GM21447 (cell line): Measurements from ENCODE around the gene LDAH.
"Not testable (repeated sequence)": the region's sequence is repeated elsewhere in the genome, so short reads cannot be mapped to it uniquely, and the experiment has no call there.

Source experiments
- ATAC-seq: cut with Tn5 transposase; IDR thresholded peaks from one replicate; pipeline ENCODE4 v1.9.1; 2021; ENCODE audit not compliant: unreplicated experiment

Gene LDAH

DNA sequence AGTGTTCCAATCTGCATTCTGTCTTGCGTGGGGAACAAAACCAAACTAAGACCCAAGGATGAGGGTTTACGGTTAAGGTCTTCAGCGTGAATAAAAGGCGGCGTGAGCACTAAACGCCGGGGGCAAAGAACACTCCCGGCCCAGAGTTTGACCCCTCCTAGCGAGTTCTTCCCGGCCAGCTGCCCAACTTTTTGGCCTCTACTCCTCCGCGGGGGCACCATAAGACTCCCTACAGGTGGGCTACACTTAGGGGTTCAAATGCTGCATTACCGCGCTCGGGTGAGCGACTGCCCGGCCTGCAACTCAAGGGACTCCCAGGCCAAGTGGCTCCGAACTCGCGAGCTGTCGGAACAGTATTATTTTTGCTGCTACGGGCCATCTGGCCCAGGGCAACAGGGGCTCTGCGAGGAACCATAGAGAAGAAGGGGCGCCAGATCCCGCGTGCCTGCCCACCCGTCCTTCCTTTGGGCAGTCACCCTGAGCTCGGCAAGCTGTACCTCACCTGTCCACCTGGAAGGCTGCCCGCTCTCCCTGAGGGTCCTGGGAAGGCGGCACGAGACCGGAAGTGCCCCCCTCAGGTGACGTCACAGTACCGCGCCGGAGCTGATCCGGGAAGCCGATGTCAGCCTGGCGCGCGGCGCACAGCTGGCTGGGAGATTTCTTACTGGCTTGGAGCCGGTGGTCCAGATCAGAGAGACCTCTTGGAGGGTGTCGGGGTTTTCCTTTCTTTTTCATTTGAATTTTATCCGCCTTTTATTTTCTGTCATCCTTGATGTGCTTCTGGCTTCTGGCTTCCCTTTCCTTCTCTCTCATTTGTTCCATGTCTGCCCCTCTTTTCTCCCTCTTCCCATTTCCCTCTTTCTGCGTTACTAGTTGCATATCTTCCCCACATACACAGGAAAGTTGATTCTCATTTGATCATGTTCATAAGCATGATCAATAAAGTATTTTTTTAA, at the start of gene LDAH:
Gene LDAH (minus strand): TSS at position 567 of the 956 bp plus-strand sequence. CDS start 21,638 bp downstream, outside the sequence.
- peak; percentile 87 for ATAC-seq

DNA sequence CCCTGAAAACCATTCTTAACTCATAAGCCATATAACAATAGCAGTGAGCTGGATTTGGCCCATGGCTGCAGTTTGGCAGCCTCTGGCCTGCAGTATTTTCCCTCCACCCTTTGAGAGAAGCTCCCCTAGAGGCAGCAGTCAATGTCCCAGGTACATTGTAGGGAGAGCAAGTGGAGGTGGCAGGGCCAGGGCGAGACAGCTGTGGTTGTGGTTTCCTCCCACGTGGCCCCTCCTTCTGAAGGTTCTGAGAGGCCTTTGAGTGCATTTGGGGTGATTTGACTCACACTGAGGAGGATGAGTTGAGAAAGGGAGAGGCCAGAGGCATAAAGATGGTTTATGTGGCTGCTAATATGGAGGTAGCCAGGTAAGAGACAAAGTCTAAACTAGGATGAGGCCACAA, 45.5 kb upstream of the LDAH start:
- peak; percentile 100 for ATAC-seq

DNA sequence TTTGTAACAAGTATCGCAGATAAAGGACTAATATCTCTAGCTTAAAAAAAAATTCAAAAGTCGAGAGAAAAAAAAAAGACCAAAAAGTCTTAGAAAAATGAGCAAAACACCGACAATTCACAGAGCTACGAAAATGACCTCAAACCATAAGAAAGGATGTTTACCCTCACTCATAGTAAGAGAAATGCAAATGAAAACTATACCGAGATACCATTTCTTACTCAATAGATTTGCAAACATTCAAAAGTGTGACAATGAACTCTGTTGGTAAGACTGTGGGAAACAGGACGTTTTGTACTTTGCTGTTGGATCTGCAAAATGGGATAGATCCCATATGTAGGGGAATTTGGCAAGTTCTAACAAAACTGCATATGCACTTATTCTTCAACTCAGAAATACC, 39.9 kb upstream of the LDAH start:
- no peak for ATAC-seq

DNA sequence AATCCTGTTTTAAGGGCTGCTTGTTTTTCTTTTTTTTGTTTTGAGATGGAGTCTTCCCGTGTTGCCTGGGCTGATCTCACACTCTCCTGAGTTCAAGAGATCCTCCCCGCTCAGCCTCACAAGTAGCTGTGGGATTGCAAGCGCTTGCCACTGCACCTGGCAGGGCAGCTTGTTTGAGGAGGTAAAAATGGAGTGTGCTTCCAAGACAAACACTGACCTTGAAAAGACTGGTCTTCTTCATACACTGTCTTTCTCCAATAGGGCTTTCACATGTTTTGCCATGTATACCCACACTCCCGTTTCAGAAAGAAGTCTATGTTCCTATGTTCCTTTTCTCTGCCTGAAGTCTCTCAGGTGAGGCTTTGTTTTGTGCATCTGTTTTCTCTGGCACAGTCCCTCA, 32.6 kb upstream of the LDAH start:
- ATAC-seq, result no peak

DNA sequence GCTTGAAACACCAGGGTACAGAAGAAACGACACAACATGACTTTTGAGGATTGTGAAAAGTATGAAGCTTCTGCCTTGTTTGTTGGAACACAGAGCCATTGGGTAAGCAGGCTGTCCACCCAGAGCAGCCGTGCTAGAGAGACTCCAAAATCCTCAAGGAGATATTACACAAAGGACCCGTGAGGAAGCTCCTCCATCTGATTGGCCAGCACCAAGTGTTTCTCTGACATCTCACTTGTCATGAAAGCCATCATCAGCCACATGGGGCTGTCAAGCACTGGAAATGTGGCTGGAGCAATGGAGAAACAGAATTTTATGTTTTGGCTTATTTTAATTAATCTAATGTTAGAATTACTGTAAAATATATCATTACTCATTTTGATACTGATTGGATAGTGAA, 29.8 kb upstream of the LDAH start:
- ATAC-seq, result no peak

DNA sequence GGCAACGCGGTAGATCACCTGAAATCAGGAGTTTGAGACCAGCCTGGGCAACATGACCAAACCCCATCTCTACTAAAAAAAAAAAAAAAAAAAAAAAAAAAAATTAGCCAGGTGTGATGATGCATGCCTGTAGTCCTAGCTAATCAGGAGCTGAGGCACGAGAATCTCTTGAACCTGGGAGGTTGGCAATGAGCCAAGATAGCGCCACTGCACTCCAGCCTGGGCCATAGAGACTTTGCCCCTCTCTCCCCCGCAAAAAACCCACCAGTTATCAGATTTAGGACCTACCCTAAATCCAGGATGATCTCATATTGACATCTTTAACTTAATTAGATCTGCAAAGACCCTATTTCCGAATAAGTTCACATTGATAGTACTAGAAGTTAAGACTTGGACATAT, 29.2 kb upstream of the LDAH start:
- no peak for ATAC-seq

DNA sequence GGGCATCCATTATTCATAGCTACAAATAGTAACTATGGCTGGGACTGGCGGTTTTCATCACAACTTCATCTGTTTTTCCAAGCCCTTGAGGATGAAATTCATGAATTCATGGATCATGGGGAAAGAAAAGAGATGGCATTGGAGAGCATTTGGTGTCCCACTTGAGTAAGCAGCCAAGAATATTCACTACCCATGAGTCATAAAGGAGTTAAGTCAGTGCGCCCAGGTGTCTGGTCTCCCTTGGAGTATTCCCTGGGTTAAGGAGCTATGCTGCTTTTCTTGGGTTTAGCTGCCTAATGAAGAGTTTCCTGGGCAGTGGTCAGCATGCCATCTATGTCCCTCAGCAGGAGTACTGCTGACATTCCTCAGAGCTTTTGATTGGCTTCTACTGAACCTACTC, 21.3 kb upstream of the LDAH start:
- ATAC-seq, result no peak

DNA sequence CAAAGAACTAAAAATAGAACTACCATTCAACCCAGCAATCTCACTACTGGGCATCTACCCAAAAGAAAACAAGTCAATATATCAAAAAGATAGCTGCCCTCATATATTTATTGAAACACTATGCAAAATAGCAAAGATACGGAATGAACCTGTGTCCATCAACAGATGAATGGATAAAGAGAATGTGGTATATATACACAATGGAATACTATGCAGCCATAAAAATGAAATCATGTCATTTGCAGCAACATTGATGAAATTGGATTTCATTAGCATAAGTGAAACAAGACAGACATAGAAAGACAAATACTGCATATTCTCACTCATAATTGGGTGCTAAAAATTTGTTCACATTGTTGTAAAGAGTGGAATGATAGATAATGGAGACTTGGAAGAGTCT, 16.2 kb upstream of the LDAH start:
- no peak for ATAC-seq

GRCh38 chr2:20838016-20838415, 15.1 kb upstream of the LDAH start:
- ATAC-seq, result no peak

GRCh38 chr2:20836521-20836920, 13.6 kb upstream of the LDAH start:
- no peak for ATAC-seq

DNA sequence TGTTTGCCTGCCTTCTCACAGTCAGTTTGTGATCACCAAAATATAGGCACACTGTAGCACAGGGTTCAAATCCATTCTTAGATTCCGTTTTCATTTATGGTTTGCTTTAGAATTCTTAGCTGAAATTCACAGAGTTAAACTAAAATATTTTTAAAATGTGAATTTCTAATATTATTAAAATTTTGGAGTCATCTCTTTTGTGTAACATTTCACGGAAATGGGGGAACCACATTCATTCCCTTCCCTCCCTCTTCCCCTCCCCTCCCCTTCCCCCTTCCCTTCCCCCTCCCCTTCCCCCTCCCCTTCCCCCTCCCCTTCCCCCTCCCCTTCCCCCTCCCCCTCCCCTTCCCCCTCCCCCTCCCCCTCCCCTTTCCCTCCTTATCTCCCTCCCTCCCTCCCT, 11.4 kb upstream of the LDAH start:
- no peak for ATAC-seq

DNA sequence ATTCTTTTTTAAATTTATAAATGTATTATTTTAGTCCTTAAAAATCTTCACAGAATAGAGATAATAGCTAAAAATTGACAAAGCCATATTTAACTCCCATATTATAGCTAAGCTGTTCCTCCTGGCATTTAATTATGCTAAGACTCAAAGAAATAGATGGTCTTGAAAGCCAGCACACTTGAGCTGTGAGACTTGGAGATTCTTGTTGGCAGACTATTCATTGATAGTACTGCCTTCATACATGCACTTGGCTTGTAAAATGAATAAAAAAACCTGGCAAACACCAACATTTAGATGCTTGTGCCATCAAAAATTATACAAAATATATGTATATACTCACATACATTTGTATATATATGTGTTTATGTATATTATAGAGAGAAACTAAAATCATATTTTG, 9.7 kb upstream of the LDAH start:
- ATAC-seq, result no peak

DNA sequence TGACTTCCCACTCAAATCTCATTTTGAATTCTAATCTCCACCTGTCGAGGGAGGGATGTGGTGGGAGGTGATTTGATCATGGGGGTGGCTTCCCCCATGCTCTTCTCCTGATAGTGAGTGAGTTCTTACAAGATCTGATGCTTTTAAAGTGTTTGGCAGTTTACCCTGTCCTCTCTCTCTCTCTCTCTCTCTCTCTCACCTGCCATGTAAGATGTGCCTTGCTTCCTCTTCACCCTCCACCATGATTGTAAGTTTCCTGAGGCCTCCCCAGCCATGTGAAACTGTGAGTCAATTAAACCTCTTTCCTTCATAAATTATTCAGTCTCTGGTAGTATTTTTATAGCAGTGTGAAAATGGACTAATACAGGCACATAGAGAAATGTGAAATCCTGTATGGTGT, 7.0 kb upstream of the LDAH start:
- ATAC-seq, result no peak

- ATAC-seq, result no peak
Measured at GRCh38 chr2:20823917-20824316, 1.0 kb upstream of the LDAH start.

DNA sequence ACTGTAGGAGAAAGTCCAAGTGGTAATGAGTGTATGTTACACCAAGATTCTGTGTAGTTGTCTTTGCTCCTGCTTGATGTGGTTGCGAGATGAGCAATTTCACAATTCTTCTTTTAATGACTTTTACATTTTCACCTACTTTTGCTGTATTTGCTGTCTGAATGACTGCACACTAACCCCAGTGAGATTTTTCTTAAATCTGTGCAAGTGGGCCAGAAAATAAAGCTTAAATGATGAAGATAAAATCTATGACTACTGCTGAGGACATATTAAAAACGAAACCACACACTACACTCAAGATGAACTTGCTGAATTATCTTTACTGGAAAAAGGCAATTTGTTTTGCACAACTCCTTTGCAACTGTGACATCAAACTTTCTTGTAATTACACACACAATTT, 4.1 kb downstream of the LDAH start:
- ATAC-seq, result no peak

DNA sequence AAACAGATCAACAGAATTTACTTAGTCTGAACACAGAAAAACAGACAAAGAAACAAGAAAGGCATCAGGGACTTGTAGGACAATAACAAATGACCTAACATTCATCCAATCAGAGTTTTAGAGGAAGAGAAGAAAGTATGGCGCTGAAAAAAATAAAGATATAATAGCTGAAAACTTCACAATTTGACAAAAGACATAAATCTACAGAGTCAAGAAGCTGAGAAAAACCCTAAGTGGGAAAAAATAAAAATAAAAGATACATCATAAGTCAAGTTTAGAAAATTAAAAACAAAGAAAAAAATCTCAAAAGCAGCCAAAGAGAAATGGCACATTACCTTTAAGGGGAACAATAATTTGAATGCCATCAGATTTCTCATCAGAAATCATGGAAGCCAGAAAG, 7.7 kb downstream of the LDAH start:
- ATAC-seq, result no peak

GRCh38 chr2:20812779-20813178, 10.1 kb downstream of the LDAH start:
- no peak for ATAC-seq

DNA sequence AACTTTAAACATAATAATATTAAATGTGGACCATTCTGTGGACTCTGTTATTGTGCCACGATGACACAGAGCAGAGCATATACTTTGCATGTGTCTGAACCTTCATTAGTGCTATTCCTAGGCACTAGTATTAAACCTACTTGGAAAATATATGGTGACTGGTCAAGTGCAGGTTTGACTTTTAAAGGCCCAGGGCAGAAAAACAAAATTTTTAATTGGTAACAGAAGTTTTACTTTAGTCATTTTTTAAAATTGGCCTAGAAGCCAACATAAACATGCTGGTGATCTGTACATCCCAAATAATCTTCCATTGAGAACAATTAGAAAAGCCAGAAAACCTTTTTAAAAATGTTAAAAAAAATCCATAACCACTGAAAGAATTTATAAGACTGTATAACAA, 16.6 kb downstream of the LDAH start:
- no peak for ATAC-seq

GRCh38 chr2:20803974-20804373, 18.9 kb downstream of the LDAH start:
- ATAC-seq, result no peak

DNA sequence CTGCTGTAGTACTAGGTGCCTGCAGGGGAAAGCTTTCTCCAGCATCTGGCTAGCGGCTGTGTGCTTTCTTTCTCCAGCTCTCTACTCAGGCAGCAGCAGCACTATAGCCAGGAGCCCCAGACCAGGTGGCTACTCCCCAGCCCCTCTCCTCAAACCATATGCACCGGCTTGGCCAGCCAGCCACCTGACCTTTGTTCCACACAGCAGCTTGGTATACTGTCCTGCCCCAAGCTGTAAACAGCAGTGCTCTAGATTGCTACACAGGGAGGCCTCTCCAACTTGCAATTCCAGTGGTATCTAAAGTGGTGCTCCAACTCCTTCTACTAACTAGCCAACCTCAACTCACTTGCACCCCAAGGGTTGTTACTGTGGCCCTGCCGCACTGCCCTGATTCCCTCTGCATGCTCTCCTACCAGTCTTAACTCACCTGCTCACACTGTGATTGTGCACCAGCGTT, 19.6 kb downstream of the LDAH start:
- no peak for ATAC-seq

- peak; percentile 77 for ATAC-seq
Measured at GRCh38 chr2:20797096-20797495, 25.8 kb downstream of the LDAH start.

- no peak for ATAC-seq
Measured at GRCh38 chr2:20796374-20796791, 26.5 kb downstream of the LDAH start.

- not testable (repeated sequence) for ATAC-seq
Measured at GRCh38 chr2:20793944-20794343, 29.0 kb downstream of the LDAH start.
